ENCODE results near the gene SLC22A7.
"Not testable (repeated sequence)": the region's sequence is repeated elsewhere in the genome, so short reads cannot be mapped to it uniquely, and the experiment has no call there.

SLC22A7 gene

GRCh38 chr6:43303006-43303405 is 4.9 kb downstream of the SLC22A7 start:
- DNase-seq = not testable (repeated sequence)

- no peak for DNase-seq
Observed at GRCh38 chr6:43303751-43304331, 5.8 kb downstream of the SLC22A7 start.

GRCh38 chr6:43304361-43304760 is 6.3 kb downstream of the SLC22A7 start:
- DNase-seq = no peak

GRCh38 chr6:43304882-43305281 is 6.8 kb downstream of the SLC22A7 start:
- DNase-seq = no peak

GRCh38 chr6:43306086-43306485 is 8.0 kb downstream of the SLC22A7 start:
- no peak for DNase-seq

GRCh38 chr6:43307451-43308100 is 9.5 kb downstream of the SLC22A7 start:
- DNase-seq = no peak

GRCh38 chr6:43308101-43308989 is 10.3 kb downstream of the SLC22A7 start, which contains the start of gene CRIP3:
Gene CRIP3 (minus strand): TSS chr6:43308826. CDS start chr6:43308792, 34 bp downstream.
- peak; percentile 28 for DNase-seq

GRCh38 chr6:43308990-43309477 is 11.0 kb downstream of the SLC22A7 start:
- DNase-seq = no peak

GRCh38 chr6:43310134-43310533 is 12.1 kb downstream of the SLC22A7 start:
- no peak for DNase-seq

GRCh38 chr6:43310624-43311023 is 12.6 kb downstream of the SLC22A7 start:
- no peak for DNase-seq

GRCh38 chr6:43311666-43312065 is 13.6 kb downstream of the SLC22A7 start:
- DNase-seq = no peak

- DNase-seq = no peak
Observed at GRCh38 chr6:43313813-43314212, 15.8 kb downstream of the SLC22A7 start.

GRCh38 chr6:43318011-43318410 is 20.0 kb downstream of the SLC22A7 start:
- no peak for DNase-seq

GRCh38 chr6:43325876-43326275 is 27.8 kb downstream of the SLC22A7 start:
- DNase-seq = no peak

GRCh38 chr6:43328528-43328927 is 30.5 kb downstream of the SLC22A7 start:
- no peak for DNase-seq

GRCh38 chr6:43331470-43331869 is 33.4 kb downstream of the SLC22A7 start:
- no peak for DNase-seq

GRCh38 chr6:43331891-43332290 is 33.8 kb downstream of the SLC22A7 start:
- DNase-seq = no peak

- DNase-seq = no peak
Observed at GRCh38 chr6:43334466-43335095, 36.5 kb downstream of the SLC22A7 start.

GRCh38 chr6:43335469-43335868 is 37.4 kb downstream of the SLC22A7 start:
- no peak for DNase-seq

GRCh38 chr6:43336382-43336781 is 38.3 kb downstream of the SLC22A7 start:
- no peak for DNase-seq

GRCh38 chr6:43338243-43338642 is 40.2 kb downstream of the SLC22A7 start:
- DNase-seq = no peak

GRCh38 chr6:43339168-43339567 is 41.1 kb downstream of the SLC22A7 start:
- DNase-seq = no peak

GRCh38 chr6:43346243-43346642 is 48.2 kb downstream of the SLC22A7 start:
- not testable (repeated sequence) for DNase-seq

All from activated CD4-positive, alpha-beta T cell treated with anti-CD3 and anti-CD28 coated beads for 1 hour (primary cell).